ENCODE results near the gene P2RX2. TPM values are rescaled to one million over a fixed set of nuclear protein-coding genes. Genes with fewer than 3 reads are reported as not detected.

P2RX2 gene
- total RNA-seq, 1 donor from 2014 or later = not detected

DNA sequence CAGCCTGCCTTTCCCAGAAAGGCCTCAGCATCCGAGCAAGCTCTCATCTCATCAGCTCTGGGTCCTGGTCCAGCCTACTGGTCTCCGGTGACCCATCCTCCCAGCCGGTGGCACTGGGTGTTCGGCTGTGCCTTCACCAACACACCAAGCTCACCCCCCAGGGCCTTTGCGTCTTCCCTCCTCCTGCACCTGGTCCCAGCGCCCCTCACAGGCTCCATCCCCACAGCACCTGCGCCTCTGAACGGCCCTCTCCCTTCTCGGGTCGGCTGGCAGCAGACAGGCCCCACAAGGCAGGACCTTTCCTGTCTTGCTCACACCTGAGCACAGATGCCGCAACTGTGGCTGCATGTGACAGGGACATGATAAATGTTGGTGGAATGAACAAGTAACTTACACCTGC, 13.1 kb downstream of the P2RX2 start:
- no peaks in the 10 kb centered on the region for H3K4me1 Mint-ChIP-seq (ENCODE audit: unreplicated experiment)
- H3K36me3 Mint-ChIP-seq (ENCODE audit: unreplicated experiment) = peaks cover 58% of the 10 kb centered on the region
- TF ChIP-seq, protein P1, sequence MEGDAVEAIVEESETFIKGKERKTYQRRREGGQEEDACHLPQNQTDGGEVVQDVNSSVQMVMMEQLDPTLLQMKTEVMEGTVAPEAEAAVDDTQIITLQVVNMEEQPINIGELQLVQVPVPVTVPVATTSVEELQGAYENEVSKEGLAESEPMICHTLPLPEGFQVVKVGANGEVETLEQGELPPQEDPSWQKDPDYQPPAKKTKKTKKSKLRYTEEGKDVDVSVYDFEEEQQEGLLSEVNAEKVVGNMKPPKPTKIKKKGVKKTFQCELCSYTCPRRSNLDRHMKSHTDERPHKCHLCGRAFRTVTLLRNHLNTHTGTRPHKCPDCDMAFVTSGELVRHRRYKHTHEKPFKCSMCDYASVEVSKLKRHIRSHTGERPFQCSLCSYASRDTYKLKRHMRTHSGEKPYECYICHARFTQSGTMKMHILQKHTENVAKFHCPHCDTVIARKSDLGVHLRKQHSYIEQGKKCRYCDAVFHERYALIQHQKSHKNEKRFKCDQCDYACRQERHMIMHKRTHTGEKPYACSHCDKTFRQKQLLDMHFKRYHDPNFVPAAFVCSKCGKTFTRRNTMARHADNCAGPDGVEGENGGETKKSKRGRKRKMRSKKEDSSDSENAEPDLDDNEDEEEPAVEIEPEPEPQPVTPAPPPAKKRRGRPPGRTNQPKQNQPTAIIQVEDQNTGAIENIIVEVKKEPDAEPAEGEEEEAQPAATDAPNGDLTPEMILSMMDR (IDR thresholded peaks at IDR 0.05) = no peak
- no peaks in the 10 kb centered on the region for H3K9me3 Mint-ChIP-seq (ENCODE audit: unreplicated experiment)
- no peaks in the 10 kb centered on the region for H3K27me3 Mint-ChIP-seq (ENCODE audit: unreplicated experiment)
- H3K4me3 Mint-ChIP-seq (ENCODE audit: unreplicated experiment) = no peak overlapping the region
- no peak overlapping the region for H3K27ac Mint-ChIP-seq (ENCODE audit: unreplicated experiment)
- DNase-seq (ENCODE audit: extremely low spot score, unreplicated experiment) = no peak

DNA sequence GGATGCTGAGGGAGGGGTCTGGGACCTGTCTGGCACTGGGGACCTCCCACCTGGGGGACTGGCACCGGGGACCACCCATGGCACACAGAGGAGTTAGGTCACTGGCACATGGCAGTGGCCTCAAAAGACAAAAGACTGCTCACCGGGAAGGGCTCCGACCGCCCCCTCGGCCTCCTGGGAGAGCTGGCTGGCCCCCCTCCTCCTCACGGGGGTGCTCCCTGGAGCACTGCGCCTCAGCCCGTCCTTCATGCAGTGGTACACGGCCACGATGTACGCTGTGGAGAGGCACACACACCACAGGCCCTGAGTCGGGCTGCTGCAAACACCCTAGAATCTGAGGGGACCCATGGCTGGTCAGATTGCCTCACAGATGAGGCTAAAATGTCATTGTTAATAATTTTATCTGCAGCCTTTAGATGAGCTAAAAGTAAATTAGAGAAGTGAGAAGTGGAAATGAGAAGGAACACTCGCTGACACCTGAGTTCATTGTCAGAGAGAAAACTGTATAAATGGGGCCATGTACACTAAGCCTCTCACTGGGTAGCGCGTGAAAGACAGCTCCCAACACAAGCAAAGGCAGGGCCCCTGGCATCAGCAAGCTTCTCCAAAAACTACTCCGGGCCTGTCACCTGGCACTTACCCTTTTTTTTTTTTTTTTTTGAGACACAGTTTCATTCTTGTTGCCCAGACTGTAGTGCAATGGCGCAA, 14.1 kb downstream of the P2RX2 start:
- no peaks in the 10 kb centered on the region for H3K9me3 Mint-ChIP-seq (ENCODE audit: unreplicated experiment)
- peaks cover 62% of the 10 kb centered on the region for H3K36me3 Mint-ChIP-seq (ENCODE audit: unreplicated experiment)
- no peak overlapping the region for H3K4me3 Mint-ChIP-seq (ENCODE audit: unreplicated experiment)
- no peak for DNase-seq (ENCODE audit: extremely low spot score, unreplicated experiment)
- no peak overlapping the region for H3K27ac Mint-ChIP-seq (ENCODE audit: unreplicated experiment)
- TF ChIP-seq, protein P1 (IDR thresholded peaks at IDR 0.05) = no peak
- H3K4me1 Mint-ChIP-seq (ENCODE audit: unreplicated experiment) = no peaks in the 10 kb centered on the region
- no peaks in the 10 kb centered on the region for H3K27me3 Mint-ChIP-seq (ENCODE audit: unreplicated experiment)

DNA sequence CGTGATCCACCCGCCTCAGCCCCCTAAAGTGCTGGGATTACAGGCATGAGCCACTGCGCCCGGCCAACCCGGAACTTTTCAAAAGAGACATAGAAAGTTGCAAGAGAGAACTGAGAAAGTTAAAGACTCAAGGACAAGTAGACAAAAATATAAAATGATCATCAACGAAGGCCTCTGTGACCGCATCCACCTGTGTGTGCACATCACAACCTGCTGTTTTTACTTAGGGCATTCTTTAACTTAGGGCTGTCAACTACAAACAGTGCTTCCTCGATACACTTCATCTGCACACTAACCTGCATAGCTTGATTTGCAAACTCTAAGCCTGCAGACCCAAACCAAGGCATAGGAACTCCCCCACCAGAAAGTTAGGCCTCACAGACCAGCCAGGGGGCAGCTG, 14.8 kb downstream of the P2RX2 start:
- Mint-ChIP-seq H3K4me3 (ENCODE audit: unreplicated experiment) (no peak overlapping the region), H3K27ac (ENCODE audit: unreplicated experiment) (no peak overlapping the region), H3K36me3 (ENCODE audit: unreplicated experiment) (peaks cover 64% of the 10 kb centered on the region), H3K27me3 (ENCODE audit: unreplicated experiment) (no peaks in the 10 kb centered on the region), H3K4me1 (ENCODE audit: unreplicated experiment) (no peaks in the 10 kb centered on the region), H3K9me3 (ENCODE audit: unreplicated experiment) (no peaks in the 10 kb centered on the region)
- DNase-seq (ENCODE audit: extremely low spot score, unreplicated experiment) = no peak
- TF ChIP-seq, protein P1 (IDR thresholded peaks at IDR 0.05) = no peak

DNA sequence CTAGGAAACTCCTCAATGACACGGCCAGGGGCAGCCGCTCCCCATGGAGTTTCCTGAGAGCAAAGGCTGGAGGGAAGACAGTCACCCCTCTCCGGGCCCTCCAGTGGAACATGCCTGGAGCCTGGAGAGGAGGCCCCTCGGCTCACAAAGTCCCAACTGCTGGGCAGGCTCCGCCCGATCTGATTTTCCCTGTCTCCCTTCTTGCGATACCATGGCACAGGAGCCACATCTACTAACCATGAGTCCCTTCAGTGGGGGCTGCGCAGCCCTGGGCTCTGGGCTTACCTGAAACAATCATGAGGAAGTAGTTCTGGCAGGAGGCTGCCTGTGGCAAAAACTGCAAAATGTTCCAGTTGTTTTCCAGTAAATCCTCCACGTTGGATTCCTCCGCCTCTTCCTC, 15.3 kb downstream of the P2RX2 start:
- H3K27me3 Mint-ChIP-seq (ENCODE audit: unreplicated experiment) = no peaks in the 10 kb centered on the region
- no peak overlapping the region for H3K4me3 Mint-ChIP-seq (ENCODE audit: unreplicated experiment)
- peaks cover 2% of the 10 kb centered on the region for H3K4me1 Mint-ChIP-seq (ENCODE audit: unreplicated experiment)
- no peak overlapping the region for H3K27ac Mint-ChIP-seq (ENCODE audit: unreplicated experiment)
- peaks cover 63% of the 10 kb centered on the region for H3K36me3 Mint-ChIP-seq (ENCODE audit: unreplicated experiment)
- TF ChIP-seq, protein P1 (IDR thresholded peaks at IDR 0.05) = no peak
- DNase-seq (ENCODE audit: extremely low spot score, unreplicated experiment) = no peak
- H3K9me3 Mint-ChIP-seq (ENCODE audit: unreplicated experiment) = no peaks in the 10 kb centered on the region

DNA sequence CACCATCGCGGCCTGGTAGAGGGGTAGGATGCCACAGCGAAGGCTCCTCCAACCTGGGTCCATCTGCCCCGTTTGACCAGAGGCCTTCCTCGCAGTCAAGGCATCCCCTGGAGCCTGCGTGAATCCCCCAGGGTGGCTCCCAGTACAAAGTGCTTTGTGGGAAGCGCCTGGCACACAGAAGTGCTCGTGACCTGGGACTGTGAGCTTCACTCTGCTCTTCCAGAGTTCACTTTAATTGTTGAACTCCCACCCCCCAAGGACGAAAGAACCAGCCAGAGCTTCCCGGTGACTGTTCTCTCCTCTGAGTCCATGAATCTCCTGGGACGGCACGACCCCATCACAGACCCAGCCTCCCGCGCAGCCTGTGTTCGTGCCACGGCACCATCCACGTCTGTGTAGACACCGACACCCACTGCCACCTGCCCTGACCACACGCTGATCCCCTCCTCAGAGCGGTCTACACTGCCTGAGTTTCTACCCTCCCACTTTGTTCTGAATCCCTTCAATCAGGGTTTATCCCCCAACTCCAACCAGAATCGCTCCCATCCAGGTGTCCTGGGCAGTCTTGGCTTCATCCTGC, 15.9 kb downstream of the P2RX2 start:
- Mint-ChIP-seq H3K4me3 (ENCODE audit: unreplicated experiment) (no peak overlapping the region), H3K9me3 (ENCODE audit: unreplicated experiment) (no peaks in the 10 kb centered on the region), H3K27ac (ENCODE audit: unreplicated experiment) (no peak overlapping the region), H3K4me1 (ENCODE audit: unreplicated experiment) (peaks cover 2% of the 10 kb centered on the region), H3K36me3 (ENCODE audit: unreplicated experiment) (peaks cover 60% of the 10 kb centered on the region), H3K27me3 (ENCODE audit: unreplicated experiment) (no peaks in the 10 kb centered on the region)
- TF ChIP-seq, protein P1 (IDR thresholded peaks at IDR 0.05) = no peak
- no peak for DNase-seq (ENCODE audit: extremely low spot score, unreplicated experiment)

All from osteocyte (in vitro differentiated cells).